GM12878 (cell line): ENCODE measurements around the gene TSC22D3. TPM values are rescaled to one million over a fixed set of nuclear protein-coding genes. Genes with fewer than 3 reads are reported as not detected.

Experiments used
- CBX3 ChIP-seq: fragments of 200-600 bp; sonication (generic); IDR thresholded peaks from 2 replicates; pipeline ENCODE4 v1.6.1; 2016; ENCODE audit warnings: low read depth, borderline replicate concordance
- IKZF2 ChIP-seq, 2 experiments: fragments of 450-650 bp; IDR thresholded peaks; 2 replicates each; pipeline ENCODE4 v1.6.1; 2017; ENCODE audit warnings: mild to moderate bottlenecking in 2 of 2, moderate library complexity in 2 of 2
- KDM1A ChIP-seq: fragments of 200-600 bp; sonication (generic); IDR thresholded peaks from 2 replicates; pipeline ENCODE4 v1.6.1; 2016; ENCODE audit warnings: borderline replicate concordance
- RAD51 ChIP-seq: fragments of 450-650 bp; IDR thresholded peaks from 2 replicates; pipeline ENCODE4 v1.6.1; 2016; ENCODE audit warnings: moderate library complexity, mild to moderate bottlenecking, inconsistent platforms
- RUNX3 ChIP-seq: IDR thresholded peaks from 2 replicates; pipeline ENCODE4 v1.6.1; 2012; ENCODE audit warnings: low read length, inconsistent platforms
- YBX1 ChIP-seq: fragments of 450-650 bp; IDR thresholded peaks from 2 replicates; pipeline ENCODE4 v1.6.1; 2016; ENCODE audit warnings: antibody characterized with exemption
- ZNF207 ChIP-seq: fragments of 450-650 bp; IDR thresholded peaks from 2 replicates; pipeline ENCODE4 v1.6.1; 2014; ENCODE audit warnings: antibody characterized with exemption, mild to moderate bottlenecking, borderline replicate concordance
- ZNF217 ChIP-seq: fragments of 450-650 bp; IDR thresholded peaks from 2 replicates; pipeline ENCODE4 v1.6.1; 2017; ENCODE audit warnings: antibody characterized with exemption, mild to moderate bottlenecking
- polyA plus RNA-seq, 11 experiments: library from polyadenylated mRNA; depleted of rRNA in 4 of 11; unstranded in 6 of 11; stranded (reverse) in 5 of 11; fragments of >200 nt; fragmentation: Nextera tagmentation in 4 of 11; fragmentation: Illumina TruSeq in 1 of 11; extraction: Ambion mirVana in 4 of 11; extraction: Trizol in 1 of 11; gene quantifications; 1 replicate in 1 of 11; 2 replicates in 10 of 11; pipeline versions ENCODE4 v1.2.1 to v1.2.3, GENCODE V29; 2011 to 2016; ENCODE audit warnings: inconsistent platforms in 2 of 11, missing spikeins in 2 of 11, low read depth in 1 of 11
- total RNA-seq, 4 experiments: library from RNA; depleted of rRNA in 3 of 4; stranded (reverse); fragments of >200 nt in 3 of 4; fragmentation: Illumina TruSeq in 1 of 4; extraction: Trizol in 1 of 4; gene quantifications; 2 replicates each; pipeline versions ENCODE4 v1.2.1 to v1.2.3, GENCODE V29; 2013 to 2021
- TF ChIP-seq, protein P1 (sequence below): fragments of 450-650 bp; IDR thresholded peaks from 2 replicates; pipeline ENCODE4 v1.6.1; 2016; ENCODE audit warnings: mild to moderate bottlenecking
- TF ChIP-seq, protein P2 (sequence below): fragments of 450-650 bp; formaldehyde crosslinking; IDR thresholded peaks from 2 replicates; pipeline ENCODE4 v1.4.0; 2022; ENCODE audit warnings: mild to moderate bottlenecking, moderate library complexity

TSC22D3 gene
- total and polyA plus RNA-seq, 10 of the 15 experiments (the other 5 are each of a cell fraction or from before 2014, with no cell fraction given): 4.6 to 122 (median 16.1) TPM

DNA sequence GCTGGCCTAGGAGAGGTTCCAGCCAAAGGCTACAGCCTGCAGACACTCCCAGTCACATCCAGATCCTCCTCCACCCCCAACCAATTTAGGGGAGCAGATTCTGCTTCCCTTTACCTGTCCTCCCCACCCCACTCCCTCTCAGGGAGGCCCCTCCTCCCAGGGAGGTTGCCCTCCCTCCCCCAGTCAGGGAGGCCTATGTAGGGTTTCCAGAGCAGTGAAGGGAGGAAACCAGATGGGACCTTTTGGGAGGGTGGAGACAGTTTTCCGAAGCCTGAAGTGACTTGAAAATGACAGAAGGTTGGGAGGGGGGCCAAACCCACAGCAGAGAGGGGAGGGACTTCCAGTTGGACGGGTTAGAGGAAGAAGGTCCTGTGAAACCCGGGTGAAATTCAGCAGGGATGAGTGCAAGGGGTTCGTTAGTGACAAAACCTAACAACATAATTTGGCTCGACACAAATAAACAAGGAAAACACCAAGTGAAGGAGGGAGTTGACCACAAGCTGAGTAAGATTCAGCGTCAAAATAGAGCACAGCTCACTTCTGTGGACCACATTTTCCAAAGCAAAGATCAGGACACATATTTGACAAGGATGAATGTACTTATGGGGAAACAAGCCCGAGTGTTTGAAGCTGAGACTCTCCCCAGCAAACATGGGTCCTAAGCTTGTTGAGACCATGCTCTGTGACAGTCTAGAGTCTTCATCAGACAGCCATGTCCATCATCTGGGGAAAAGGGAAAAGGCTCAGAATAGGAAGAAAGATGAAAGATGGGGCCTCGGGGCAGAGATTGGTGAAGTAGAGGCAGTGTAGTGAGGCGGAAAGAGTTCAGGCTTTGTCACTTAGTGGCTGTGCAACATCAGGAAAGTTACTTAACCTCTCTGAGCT, 100.9 kb downstream of the TSC22D3 start (continued):
- TF ChIP-seq, protein P1, sequence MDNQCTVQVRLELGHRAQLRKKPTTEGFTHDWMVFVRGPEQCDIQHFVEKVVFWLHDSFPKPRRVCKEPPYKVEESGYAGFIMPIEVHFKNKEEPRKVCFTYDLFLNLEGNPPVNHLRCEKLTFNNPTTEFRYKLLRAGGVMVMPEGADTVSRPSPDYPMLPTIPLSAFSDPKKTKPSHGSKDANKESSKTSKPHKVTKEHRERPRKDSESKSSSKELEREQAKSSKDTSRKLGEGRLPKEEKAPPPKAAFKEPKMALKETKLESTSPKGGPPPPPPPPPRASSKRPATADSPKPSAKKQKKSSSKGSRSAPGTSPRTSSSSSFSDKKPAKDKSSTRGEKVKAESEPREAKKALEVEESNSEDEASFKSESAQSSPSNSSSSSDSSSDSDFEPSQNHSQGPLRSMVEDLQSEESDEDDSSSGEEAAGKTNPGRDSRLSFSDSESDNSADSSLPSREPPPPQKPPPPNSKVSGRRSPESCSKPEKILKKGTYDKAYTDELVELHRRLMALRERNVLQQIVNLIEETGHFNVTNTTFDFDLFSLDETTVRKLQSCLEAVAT: 0 out of 2 replicates have a peak, but pooled peaks have one; percentile 25
- TF ChIP-seq KDM1A (no peak), ZNF207 (no peak), YBX1 (no peak), RUNX3 (no peak; the same call in 1 of the 2 replicates), CBX3 (no peak), IKZF2 (IDR thresholded peaks at IDR 0.05) (peak; percentile 52 to 55; a peak in 3 of 4 replicates), ZNF217 (peak; percentile 87), RAD51 (no peak)
- TF ChIP-seq, protein P2, sequence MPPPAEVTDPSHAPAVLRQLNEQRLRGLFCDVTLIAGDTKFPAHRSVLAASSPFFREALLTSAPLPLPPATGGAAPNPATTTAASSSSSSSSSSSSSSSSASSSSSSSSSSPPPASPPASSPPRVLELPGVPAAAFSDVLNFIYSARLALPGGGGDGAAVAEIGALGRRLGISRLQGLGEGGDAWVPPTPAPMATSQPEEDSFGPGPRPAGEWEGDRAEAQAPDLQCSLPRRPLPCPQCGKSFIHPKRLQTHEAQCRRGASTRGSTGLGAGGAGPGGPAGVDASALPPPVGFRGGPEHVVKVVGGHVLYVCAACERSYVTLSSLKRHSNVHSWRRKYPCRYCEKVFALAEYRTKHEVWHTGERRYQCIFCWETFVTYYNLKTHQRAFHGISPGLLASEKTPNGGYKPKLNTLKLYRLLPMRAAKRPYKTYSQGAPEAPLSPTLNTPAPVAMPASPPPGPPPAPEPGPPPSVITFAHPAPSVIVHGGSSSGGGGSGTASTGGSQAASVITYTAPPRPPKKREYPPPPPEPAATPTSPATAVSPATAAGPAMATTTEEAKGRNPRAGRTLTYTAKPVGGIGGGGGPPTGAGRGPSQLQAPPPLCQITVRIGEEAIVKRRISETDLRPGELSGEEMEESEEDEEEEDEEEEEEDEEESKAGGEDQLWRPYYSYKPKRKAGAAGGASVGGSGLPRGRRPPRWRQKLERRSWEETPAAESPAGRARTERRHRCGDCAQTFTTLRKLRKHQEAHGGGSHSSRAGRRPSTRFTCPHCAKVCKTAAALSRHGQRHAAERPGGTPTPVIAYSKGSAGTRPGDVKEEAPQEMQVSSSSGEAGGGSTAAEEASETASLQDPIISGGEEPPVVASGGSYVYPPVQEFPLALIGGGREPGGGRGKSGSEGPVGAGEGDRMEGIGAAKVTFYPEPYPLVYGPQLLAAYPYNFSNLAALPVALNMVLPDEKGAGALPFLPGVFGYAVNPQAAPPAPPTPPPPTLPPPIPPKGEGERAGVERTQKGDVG (CRISPR knock-in tag): no peak
- TF ChIP-seq, all 136 proteins: peak for 6
